ENCODE results near the gene HOXA3. TPM values are rescaled to one million over a fixed set of nuclear protein-coding genes. Genes with fewer than 3 reads are reported as not detected.

The HOXA3 gene
- total and polyA plus RNA-seq, 2 of the 13 experiments (the other 11 are each of a cell fraction or from before 2014, with no cell fraction given) = 2.9 to 4.6 TPM

DNA sequence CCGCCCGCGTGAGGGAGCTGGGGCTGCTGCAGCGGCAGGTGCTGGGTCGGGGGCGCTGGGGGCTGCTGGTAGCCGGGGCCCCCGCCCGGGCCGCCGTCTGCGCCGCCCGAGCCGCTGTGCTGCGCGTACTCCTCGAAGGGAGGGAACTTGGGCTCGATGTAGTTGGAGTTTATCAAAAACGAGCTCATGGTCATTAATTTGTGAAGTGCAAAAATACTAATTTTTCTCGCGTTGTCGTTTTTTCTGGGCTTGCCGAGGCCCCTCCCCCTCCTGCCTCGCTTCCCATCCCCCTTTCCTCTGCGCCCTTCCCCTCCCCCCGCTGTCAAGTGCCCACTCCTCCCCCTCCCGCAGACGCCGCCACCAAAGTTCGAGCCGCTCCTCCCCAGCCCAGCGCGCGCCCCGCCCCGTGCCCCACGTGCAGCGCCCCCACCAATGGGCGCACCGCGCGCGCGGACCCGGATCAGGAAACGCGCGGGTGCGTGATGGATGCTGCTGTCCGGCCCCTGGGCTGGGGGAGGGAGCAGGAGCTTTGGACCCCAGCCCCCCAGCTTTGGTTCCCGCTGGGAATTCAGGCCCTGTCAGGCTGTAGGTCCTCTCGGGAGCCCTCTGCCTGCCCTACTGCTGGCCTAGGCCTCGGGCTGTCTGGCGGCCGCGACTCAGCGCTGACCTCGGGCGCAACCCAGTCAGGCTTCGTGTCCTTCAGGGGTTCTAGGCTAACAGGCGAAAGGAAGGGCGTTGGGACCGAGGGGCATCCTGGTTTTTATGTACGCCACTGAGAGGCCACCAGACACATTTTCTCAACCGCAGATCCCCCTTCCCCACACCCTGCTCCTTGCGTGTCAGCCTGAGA is 21.6 kb downstream of the HOXA3 start, which contains the start of gene HOXA4 (continued):
- TF ChIP-seq, protein P1, sequence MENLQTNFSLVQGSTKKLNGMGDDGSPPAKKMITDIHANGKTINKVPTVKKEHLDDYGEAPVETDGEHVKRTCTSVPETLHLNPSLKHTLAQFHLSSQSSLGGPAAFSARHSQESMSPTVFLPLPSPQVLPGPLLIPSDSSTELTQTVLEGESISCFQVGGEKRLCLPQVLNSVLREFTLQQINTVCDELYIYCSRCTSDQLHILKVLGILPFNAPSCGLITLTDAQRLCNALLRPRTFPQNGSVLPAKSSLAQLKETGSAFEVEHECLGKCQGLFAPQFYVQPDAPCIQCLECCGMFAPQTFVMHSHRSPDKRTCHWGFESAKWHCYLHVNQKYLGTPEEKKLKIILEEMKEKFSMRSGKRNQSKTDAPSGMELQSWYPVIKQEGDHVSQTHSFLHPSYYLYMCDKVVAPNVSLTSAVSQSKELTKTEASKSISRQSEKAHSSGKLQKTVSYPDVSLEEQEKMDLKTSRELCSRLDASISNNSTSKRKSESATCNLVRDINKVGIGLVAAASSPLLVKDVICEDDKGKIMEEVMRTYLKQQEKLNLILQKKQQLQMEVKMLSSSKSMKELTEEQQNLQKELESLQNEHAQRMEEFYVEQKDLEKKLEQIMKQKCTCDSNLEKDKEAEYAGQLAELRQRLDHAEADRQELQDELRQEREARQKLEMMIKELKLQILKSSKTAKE (CRISPR knock-in tag; IDR thresholded peaks at IDR 0.05; ENCODE audit: borderline replicate concordance) = peak; percentile 72
- TF ChIP-seq ZNF275 (CRISPR knock-in tag; IDR thresholded peaks at IDR 0.05; ENCODE audit: borderline replicate concordance) (no peak; the same call in 1 of the 2 replicates), ZFY (CRISPR knock-in tag; IDR thresholded peaks at IDR 0.05) (peak; percentile 74), ZBTB7A (CRISPR knock-in tag; IDR thresholded peaks at IDR 0.05) (peak; percentile 69), KAT2B (IDR thresholded peaks at IDR 0.05; ENCODE audit: borderline replicate concordance, low read depth, low read length) (no peak), RARG (CRISPR knock-in tag; IDR thresholded peaks at IDR 0.05; ENCODE audit: low read depth) (no peak), FOXM1 (CRISPR knock-in tag; IDR thresholded peaks at IDR 0.05) (no peak), ZNF441 (CRISPR knock-in tag; IDR thresholded peaks at IDR 0.05; ENCODE audit: borderline replicate concordance) (no peak), ZNF263 (CRISPR knock-in tag; IDR thresholded peaks at IDR 0.05) (0 out of 2 replicates have a peak, but pooled peaks have one; percentile 15), KDM2A (CRISPR knock-in tag; IDR thresholded peaks at IDR 0.05; ENCODE audit: borderline replicate concordance, low read depth) (peak; percentile 82), ATF1 (CRISPR knock-in tag; IDR thresholded peaks at IDR 0.05) (no peak), NFYC (CRISPR knock-in tag; IDR thresholded peaks at IDR 0.05) (peak; percentile 95), CREB3 (CRISPR knock-in tag; IDR thresholded peaks at IDR 0.05) (no peak), ZNF224 (CRISPR knock-in tag; IDR thresholded peaks at IDR 0.05) (no peak), RXRB (CRISPR knock-in tag; IDR thresholded peaks at IDR 0.05; ENCODE audit: borderline replicate concordance) (peak; percentile 61), NFATC3 (CRISPR knock-in tag; IDR thresholded peaks at IDR 0.05) (0 out of 2 replicates have a peak, but pooled peaks have one; percentile 65)
- TF ChIP-seq, protein P2, sequence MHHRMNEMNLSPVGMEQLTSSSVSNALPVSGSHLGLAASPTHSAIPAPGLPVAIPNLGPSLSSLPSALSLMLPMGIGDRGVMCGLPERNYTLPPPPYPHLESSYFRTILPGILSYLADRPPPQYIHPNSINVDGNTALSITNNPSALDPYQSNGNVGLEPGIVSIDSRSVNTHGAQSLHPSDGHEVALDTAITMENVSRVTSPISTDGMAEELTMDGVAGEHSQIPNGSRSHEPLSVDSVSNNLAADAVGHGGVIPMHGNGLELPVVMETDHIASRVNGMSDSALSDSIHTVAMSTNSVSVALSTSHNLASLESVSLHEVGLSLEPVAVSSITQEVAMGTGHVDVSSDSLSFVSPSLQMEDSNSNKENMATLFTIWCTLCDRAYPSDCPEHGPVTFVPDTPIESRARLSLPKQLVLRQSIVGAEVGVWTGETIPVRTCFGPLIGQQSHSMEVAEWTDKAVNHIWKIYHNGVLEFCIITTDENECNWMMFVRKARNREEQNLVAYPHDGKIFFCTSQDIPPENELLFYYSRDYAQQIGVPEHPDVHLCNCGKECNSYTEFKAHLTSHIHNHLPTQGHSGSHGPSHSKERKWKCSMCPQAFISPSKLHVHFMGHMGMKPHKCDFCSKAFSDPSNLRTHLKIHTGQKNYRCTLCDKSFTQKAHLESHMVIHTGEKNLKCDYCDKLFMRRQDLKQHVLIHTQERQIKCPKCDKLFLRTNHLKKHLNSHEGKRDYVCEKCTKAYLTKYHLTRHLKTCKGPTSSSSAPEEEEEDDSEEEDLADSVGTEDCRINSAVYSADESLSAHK (CRISPR knock-in tag; IDR thresholded peaks at IDR 0.05; ENCODE audit: borderline replicate concordance) = no peak

All from HepG2 (cell line).